NCI-H2196 treated with DMSO at 0.1 percent for 48 hours (cell line): Measurements from ENCODE around the gene IFNW1.
"Not testable (repeated sequence)": the region's sequence is repeated elsewhere in the genome, so short reads cannot be mapped to it uniquely, and the experiment has no call there.

Source experiments
- DNase-seq: peaks from one replicate; lab custom pipeline; 2025; ENCODE audit not compliant: unreplicated experiment; lab: John Stamatoyannopoulos, UW

Gene IFNW1

GRCh38 chr9:21141427-21141882 is at the start of gene IFNW1:
Gene IFNW1, minus strand, starts transcription at chr9:21141832. Its CDS starts 262 bp downstream, at chr9:21141570.
- no peak for DNase-seq

- not testable (repeated sequence) for DNase-seq
Measured at GRCh38 chr9:21187487-21187886, 45.9 kb upstream of the IFNW1 start, which contains the start of gene IFNA4. Gene IFNA4, minus strand, starts transcription at chr9:21187587. Its CDS starts 56 bp downstream, at chr9:21187531.

DNA sequence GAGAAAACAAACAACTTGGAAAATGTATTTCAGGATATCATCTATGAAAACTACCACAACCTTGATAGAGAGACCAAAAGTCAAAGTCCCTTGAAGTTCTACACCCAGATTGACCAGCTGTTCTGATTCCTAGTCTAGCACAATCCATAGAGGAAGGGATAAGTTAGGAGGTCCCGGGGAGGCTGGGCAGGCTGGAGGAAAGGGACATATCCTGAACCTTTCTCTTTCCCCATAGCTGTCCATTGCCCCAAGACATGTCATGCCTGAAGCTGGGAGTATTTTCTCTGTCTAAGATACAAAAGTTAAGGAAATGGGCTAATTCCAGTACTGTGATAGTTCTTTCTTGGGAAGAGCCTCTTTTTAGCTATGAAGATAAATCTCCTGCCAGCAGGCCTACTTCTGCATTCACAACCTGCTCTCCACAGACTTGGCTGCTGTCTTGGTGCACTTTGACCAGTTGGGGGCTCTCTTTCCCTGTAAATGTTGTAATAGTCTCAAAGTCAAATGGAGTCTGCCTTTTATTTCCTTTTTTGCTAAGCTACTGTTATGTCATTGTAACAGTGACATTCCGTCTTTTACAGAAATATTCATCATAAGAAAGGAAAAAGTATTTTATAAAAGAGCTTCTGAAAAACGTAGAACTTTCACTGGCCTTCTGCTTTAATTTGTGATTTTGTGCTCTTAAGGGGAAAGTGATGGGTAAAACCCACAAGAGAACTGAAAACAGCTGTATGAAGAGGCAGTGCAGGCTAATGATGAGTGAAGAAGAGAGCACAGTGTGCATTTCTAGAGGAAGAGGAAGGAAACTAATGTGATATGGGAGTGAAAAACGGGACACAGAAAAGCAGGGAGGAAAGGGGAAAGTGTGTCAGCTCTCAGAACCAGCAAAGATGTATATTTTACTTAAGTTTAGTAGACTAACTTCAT is 41.4 kb upstream of the IFNW1 start:
- not testable (repeated sequence) for DNase-seq

DNA sequence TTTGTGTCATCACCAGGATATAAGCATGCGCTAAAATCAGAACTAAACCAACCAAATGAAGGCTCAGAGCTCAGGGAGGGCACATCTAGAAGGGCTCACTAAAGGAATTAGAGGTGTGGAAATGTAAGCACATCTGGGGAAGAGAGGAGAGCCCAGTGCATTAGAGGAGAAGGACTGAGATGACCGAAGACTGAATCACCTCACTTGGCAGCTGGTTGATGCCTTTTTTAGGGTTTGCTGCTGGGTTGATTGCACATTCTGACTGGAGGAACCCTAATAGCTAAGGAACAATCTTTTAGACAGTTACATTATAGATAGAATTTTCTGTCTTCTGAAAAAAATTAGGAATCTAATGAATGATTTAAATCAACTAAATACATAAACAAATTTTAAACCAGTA is 33.0 kb upstream of the IFNW1 start:
- no peak for DNase-seq

GRCh38 chr9:21172156-21172555 is 30.5 kb upstream of the IFNW1 start:
- DNase-seq, result no peak

DNA sequence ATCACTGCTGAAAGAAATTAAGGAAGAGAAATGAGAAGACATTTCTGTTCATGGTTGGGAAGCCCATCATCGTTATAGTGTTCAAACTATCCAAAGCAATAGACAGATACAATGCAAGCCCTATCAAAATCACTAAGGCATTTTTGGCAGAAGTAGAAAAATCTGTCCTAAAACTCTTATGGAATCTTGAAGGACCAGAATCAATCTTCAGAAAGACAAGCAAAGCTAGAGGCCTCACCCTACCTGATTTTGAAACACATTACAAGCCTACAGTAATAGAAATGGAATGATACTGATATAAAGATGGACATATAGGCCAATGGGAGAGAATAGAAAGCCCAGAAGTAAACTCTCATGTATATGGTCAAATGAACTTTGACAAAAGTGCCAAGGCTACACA is 29.7 kb upstream of the IFNW1 start:
- no peak for DNase-seq

DNA sequence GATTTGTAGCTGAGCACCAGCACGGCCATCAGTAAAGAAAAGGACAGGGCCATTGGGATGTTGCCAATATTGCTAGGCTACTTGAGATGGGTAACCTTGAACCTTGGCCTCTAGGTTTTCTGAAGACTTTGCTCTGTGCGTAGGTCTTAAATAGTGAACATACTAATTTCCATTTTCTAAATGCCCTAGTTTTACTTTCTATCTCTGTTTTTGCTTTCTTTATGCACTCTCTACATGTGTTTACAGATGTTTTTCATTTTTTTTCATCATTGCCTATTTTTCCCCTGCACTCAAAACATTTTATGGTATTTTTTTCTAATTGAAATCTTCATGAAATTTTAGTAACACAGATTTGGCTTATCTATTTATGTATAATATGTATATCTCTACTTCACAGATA is 24.9 kb upstream of the IFNW1 start, which contains the start of gene IFNA21:
TSS of gene IFNA21 (minus strand) at position 101 of the 400 bp plus-strand sequence. CDS start at position 53, 48 bp downstream.
- DNase-seq, result not testable (repeated sequence)

- no peak for DNase-seq
Measured at GRCh38 chr9:21165516-21165915, 23.9 kb upstream of the IFNW1 start.

GRCh38 chr9:21160178-21160577 is 18.5 kb upstream of the IFNW1 start:
- no peak for DNase-seq

DNA sequence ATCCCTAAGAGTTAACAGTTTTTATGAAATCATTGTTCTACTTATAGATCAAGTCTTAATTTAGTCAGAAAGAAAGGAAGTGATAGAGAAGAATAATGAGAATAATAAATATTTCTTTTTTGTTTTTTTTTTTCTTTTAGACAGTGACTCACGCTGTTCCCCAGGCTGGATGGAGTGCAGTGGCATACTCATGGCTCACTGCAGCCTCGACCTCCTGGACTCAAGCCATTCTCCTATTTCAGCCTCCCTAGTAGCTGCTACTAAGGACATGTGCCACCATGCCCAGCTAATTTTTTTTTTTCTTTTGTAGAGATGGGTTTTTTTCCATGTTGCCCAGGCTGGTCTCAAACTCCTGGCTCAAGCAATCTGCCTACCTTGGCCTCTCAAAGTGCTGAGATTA is 13.9 kb upstream of the IFNW1 start:
- no peak for DNase-seq

DNA sequence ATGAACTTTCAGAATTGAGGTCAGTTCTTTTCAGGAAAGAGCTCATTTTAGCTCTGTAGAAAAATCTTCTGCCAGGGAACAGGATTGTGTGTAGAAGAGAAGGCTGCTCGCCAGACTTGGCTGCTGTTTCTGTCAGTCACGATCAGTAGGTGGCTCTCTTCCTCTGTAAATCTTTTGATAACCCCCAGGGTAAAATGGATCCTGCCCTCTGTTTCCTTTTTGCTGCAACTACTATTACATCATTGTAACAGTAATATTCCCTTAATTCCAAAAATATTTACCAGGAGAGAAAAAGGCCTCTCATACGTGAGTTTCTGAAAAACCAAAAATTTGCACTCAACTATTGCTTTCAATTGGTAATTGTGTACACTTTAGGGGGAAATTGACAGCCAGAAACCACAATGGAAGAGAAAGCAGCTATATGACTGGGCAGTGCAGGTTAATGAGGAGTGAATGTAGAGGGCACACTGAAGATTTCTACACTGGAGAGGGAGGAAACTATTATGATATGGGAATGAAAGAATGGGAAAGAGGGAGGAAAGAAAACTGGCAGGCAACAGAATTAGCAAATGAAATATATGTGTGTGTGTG is 12.5 kb upstream of the IFNW1 start:
- DNase-seq, result no peak

DNA sequence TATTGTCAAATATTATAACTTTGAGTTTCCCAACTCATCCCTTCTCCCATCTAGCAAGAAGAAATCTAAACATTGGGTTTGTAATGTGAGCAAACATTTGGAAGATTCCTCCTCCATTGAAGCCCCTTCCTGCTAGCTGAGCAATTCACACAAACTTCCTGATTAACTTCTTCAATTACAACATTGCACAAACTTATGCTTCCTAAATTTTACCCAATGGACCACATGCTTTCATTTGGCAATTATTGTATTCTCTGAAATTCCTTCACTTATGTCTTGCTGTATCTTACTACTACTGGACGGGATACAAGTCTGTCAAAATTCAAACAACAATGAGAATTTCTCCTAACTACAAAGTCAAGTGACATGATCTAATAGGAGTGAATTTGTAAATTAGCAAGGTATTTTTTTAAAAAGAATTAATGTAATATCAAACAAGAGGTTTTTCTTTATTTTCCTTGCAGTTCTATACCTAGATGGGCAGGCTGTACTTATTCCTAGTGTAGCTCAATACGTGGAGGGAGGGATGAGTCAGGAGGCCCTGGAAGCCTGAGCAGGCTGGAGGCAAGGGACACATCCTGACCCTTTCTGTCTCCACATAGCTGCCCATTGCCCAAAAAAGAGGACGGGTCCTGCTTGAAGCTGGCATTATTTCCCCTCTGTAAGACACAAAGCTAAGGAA is 11.8 kb upstream of the IFNW1 start:
- no peak for DNase-seq

DNA sequence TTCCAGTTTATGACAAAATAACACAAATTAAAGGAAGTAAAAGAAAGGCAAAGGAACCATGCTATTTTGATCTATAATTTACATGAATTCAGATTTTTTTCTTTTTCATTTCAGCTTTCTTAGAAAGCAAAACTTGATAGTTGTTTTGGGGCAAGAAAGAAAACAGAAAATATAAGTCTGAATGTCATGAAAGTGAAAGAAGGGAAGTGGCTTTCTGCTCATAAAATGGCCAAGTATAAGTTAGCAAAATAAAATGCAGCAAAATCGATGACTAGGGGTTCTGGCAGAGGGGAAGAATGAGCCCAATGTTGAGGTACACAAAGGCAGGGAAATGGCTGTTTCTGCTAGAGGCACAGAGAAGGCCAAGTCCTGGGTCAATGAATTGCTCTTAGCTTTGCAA is 3.0 kb upstream of the IFNW1 start:
- DNase-seq, result no peak

GRCh38 chr9:21137020-21137419 is 4.6 kb downstream of the IFNW1 start:
- DNase-seq, result no peak

GRCh38 chr9:21135736-21136135 is 5.9 kb downstream of the IFNW1 start:
- DNase-seq, result no peak

GRCh38 chr9:21128186-21128585 is 13.4 kb downstream of the IFNW1 start:
- not testable (repeated sequence) for DNase-seq

- DNase-seq, result no peak
Measured at GRCh38 chr9:21121595-21122251, 19.9 kb downstream of the IFNW1 start.

GRCh38 chr9:21121079-21121478 is 20.6 kb downstream of the IFNW1 start:
- DNase-seq, result no peak

DNA sequence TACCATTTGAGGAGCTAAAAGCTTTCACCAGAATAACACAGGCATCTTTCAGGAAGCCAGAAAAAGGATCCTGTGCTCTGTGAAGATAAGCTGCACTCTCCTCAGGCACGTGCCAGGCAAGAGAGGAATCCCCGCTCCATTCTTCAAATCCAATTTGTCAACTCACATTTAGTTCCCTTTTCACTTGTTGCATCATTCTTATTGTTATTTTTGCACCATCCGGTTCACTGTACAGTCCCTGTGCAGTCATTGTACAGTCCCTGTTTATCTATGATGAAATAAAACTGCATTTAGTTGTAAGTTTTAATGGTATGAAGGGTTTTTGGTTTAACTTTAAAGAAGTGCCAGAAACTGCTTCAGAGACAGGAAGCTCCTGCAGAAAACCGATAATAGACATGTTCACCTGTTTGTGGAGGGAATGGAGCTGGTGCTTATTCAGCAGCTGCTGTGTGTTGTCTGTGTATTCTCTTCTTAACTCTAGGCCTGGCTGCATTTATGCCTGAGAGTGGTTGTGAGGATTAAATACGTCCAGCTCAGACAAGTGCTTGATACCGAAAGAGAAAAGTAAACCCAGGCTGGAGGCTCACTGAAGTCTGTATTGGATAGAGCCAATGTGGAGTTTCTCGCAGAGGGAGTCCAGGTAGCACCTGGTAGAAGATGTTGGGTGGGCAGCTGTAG is 22.4 kb downstream of the IFNW1 start:
- DNase-seq, result no peak

- no peak for DNase-seq
Measured at GRCh38 chr9:21114311-21114710, 27.3 kb downstream of the IFNW1 start.
